OCI-LY1 (cell line): Measurements from ENCODE around the gene UCP1.

ENCODE experiments used
- H2AFZ ChIP-seq: fragments of 200-600 bp; sonication (generic), shearing (Covaris generic); 2 replicates; pipeline ENCODE4 v1.6.0; 2014; ENCODE audit warnings: antibody characterized with exemption, mild to moderate bottlenecking, low read length
- H3F3A ChIP-seq: fragments of 200-600 bp; sonication (generic), shearing (Covaris generic); 2 replicates; pipeline ENCODE4 v1.6.0; 2014; ENCODE audit warnings: mild to moderate bottlenecking, antibody characterized with exemption, low read length, moderate library complexity; ENCODE audit not compliant: insufficient read depth
- H3K27ac ChIP-seq: fragments of 200-600 bp; sonication (generic); 2 replicates; pipeline ENCODE4 v1.5.1; 2014; ENCODE audit warnings: low read length, mixed run types, mild to moderate bottlenecking, low read depth; ENCODE audit not compliant: poor library complexity, severe bottlenecking
- H3K27me3 ChIP-seq: fragments of 200-600 bp; sonication (generic); 2 replicates; pipeline ENCODE4 v1.6.0; 2014; ENCODE audit warnings: antibody characterized with exemption, mild to moderate bottlenecking, low read length, moderate library complexity; ENCODE audit not compliant: insufficient read depth
- H3K36me3 ChIP-seq: fragments of 200-600 bp; sonication (generic); 2 replicates; pipeline ENCODE4 v1.6.1; 2014; ENCODE audit warnings: mild to moderate bottlenecking, antibody characterized with exemption, low read length, moderate library complexity, mixed read lengths; ENCODE audit not compliant: insufficient read depth
- H3K4me1 ChIP-seq: fragments of 200-600 bp; sonication (generic); 2 replicates; pipeline ENCODE4 v1.5.1; 2014; ENCODE audit warnings: mild to moderate bottlenecking, low read length, moderate library complexity; ENCODE audit not compliant: insufficient read depth, severe bottlenecking
- H3K4me2 ChIP-seq: fragments of 200-600 bp; sonication (generic), shearing (Covaris generic); 2 replicates; pipeline ENCODE4 v1.6.1; 2014; ENCODE audit warnings: low read length
- H3K4me3 ChIP-seq: fragments of 200-600 bp; sonication (generic); 2 replicates; pipeline ENCODE4 v1.5.1; 2014; ENCODE audit warnings: low read length, low read depth, mild to moderate bottlenecking, mixed read lengths; ENCODE audit not compliant: poor library complexity, severe bottlenecking
- H3K79me2 ChIP-seq: fragments of 200-600 bp; shearing (Covaris generic); 2 replicates; pipeline ENCODE4 v1.6.1; 2016; ENCODE audit warnings: mixed run types, low read length, mixed read lengths; ENCODE audit not compliant: insufficient read depth
- H3K9ac ChIP-seq: fragments of 200-600 bp; sonication (generic), shearing (Covaris generic); 2 replicates; pipeline ENCODE4 v1.6.1; 2014; ENCODE audit warnings: mild to moderate bottlenecking, low read length, mixed read lengths
- H3K9me2 ChIP-seq: fragments of 200-600 bp; sonication (generic), shearing (Covaris generic); 2 replicates; pipeline ENCODE4 v1.6.1; 2014; ENCODE audit warnings: low read depth, mild to moderate bottlenecking, low read length, mixed read lengths
- H3K9me3 ChIP-seq: fragments of 200-600 bp; shearing (Covaris generic); 2 replicates; pipeline ENCODE4 v1.6.1; 2014; ENCODE audit warnings: low read length, mixed read lengths
- H4K20me1 ChIP-seq: fragments of 200-600 bp; sonication (generic), shearing (Covaris generic); 2 replicates; pipeline ENCODE4 v1.6.0; 2016; ENCODE audit warnings: mild to moderate bottlenecking, low read length; ENCODE audit not compliant: insufficient read depth
- CTCF ChIP-seq: fragments of 200-600 bp; sonication (generic), shearing (Covaris generic); IDR thresholded peaks from 2 replicates; pipeline ENCODE4 v1.5.1; 2017; ENCODE audit warnings: mild to moderate bottlenecking, antibody characterized with exemption, low read length, moderate library complexity, mixed read lengths
- EZH2 ChIP-seq: fragments of 200-600 bp; sonication (generic), shearing (Covaris generic); IDR thresholded peaks from 2 replicates; pipeline ENCODE4 v1.8.0; 2017; ENCODE audit warnings: borderline replicate concordance, mixed run types, mild to moderate bottlenecking, antibody characterized with exemption, low read length, moderate library complexity, mixed read lengths

Gene UCP1

GRCh38 chr4:140533951-140534480 lies 34.7 kb downstream of the UCP1 start:
- TF ChIP-seq CTCF (no peak), EZH2 (no peak)
- H4K20me1 ChIP-seq: no peaks in the 10 kb centered on the region
- no peaks in the 10 kb centered on the region for H3K4me1 ChIP-seq

GRCh38 chr4:140529434-140529833 lies 39.3 kb downstream of the UCP1 start:
- no peaks in the 10 kb centered on the region for H3K79me2 ChIP-seq
- H3K9me3 ChIP-seq: no peaks in the 10 kb centered on the region
- peaks cover 36% of the 10 kb centered on the region for H3K36me3 ChIP-seq
- H4K20me1 ChIP-seq: no peaks in the 10 kb centered on the region
- TF ChIP-seq EZH2 (no peak), CTCF (no peak)
- H3K4me1 ChIP-seq: peaks cover 18% of the 10 kb centered on the region
- no peaks in the 10 kb centered on the region for H3K27me3 ChIP-seq
- H2AFZ ChIP-seq: no peak overlapping the region
- H3F3A ChIP-seq: peaks cover 2% of the 10 kb centered on the region; the same call in 1 of the 2 replicates
- no peak overlapping the region for H3K4me3 ChIP-seq
- no peak overlapping the region for H3K4me2 ChIP-seq
- H3K9ac ChIP-seq: no peak overlapping the region; the same call in 1 of the 2 replicates
- H3K27ac ChIP-seq: no peak overlapping the region
- no peaks in the 10 kb centered on the region for H3K9me2 ChIP-seq

More at GRCh38 chr4:140533951-140534480, 34.7 kb downstream of the UCP1 start:
- no peaks in the 10 kb centered on the region for H3K27me3 ChIP-seq
- no peaks in the 10 kb centered on the region for H3K9me3 ChIP-seq
- H3K9ac ChIP-seq: no peak overlapping the region
- H3K36me3 ChIP-seq: peaks cover 21% of the 10 kb centered on the region; the same call in 1 of the 2 replicates
- H3K4me3 ChIP-seq: no peak overlapping the region
- no peak overlapping the region for H3K27ac ChIP-seq
- no peak overlapping the region for H2AFZ ChIP-seq
- H3K4me2 ChIP-seq: no peak overlapping the region
- H3K79me2 ChIP-seq: no peaks in the 10 kb centered on the region
- no peaks in the 10 kb centered on the region for H3K9me2 ChIP-seq
- H3F3A ChIP-seq: peaks cover 2% of the 10 kb centered on the region; the same call in 1 of the 2 replicates

DNA sequence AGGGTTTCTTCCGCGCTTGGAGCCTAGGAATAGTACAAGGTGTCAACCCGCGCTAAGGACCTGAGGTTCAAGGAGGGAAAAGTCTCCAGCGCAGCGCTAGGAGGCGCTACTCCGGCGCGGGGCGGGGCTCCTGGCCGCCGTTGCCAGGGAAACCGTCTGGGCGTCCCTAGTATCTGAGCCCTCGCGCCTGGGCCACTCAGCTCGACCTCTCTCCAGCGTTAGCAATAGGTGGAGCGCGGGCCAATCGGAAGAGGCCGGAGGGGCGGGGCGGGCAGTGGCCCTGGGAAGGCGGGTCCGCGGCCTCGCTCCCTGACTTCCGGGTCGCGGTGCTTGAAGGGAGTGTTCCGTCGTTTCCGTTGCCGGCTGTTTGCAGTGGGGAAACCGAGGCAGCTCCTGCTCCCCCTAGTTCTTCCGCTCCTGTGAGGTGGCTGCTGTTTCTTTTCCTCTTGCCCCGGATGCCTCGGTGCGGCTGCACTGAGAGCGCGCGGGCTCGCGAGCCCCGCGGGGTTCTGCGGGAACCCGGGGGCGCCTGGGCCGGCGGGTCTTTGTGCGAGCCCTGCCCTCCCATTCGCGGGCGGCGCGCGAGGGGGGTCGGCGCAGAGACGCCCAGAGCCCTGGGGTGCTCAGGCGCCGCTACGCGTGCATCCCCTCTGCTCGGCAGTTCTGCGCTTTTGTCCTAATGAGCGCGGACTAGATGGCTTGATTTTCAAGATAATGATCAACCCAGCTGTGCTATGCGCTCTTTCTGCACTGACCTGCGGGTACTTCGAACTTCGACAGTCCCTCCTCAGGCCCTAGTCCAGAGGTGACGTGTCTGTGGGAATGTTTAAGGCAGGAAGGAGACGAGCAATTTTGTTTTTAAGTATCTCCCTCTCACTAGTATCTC lies 44.7 kb downstream of the UCP1 start, which contains the start of gene ELMOD2:
TSS of gene ELMOD2 (plus strand) at position 312 of the 886 bp plus-strand sequence. CDS start 1,261 bp downstream, outside the sequence.
- peak within 1 kb of the TSS; percentile 77 for H2AFZ ChIP-seq
- H3K27ac ChIP-seq: no peak within 1 kb of the TSS
- peak within 1 kb of the TSS; percentile 70 for H3K4me3 ChIP-seq
- H3K36me3 ChIP-seq: peaks cover 20% of the 10 kb centered on the region
- peak; percentile 94 for TF ChIP-seq CTCF
- TF ChIP-seq EZH2: no peak
- H3K27me3 ChIP-seq: no peaks in the 10 kb centered on the region
- H3K9me2 ChIP-seq: no peaks in the 10 kb centered on the region
- no peaks in the 10 kb centered on the region for H3F3A ChIP-seq
- H3K79me2 ChIP-seq: no peaks in the 10 kb centered on the region
- H4K20me1 ChIP-seq: no peaks in the 10 kb centered on the region
- no peaks in the 10 kb centered on the region for H3K9me3 ChIP-seq
- peaks cover 24% of the 10 kb centered on the region for H3K4me1 ChIP-seq
- H3K9ac ChIP-seq: peak within 1 kb of the TSS; percentile 78
- peak within 1 kb of the TSS; percentile 70 for H3K4me2 ChIP-seq
